ENCODE measurements around the gene STAG1. TPM values are rescaled to one million over a fixed set of nuclear protein-coding genes. Genes with fewer than 3 reads are reported as not detected.
A peak's percentile ranks its signal among the peaks of the same experiment; 100 is the strongest.
"Not testable (repeated sequence)": the region's sequence is repeated elsewhere in the genome, so short reads cannot be mapped to it uniquely, and the experiment has no call there.

Gene STAG1
- polyA plus RNA-seq, 1 donor from 2014 or later, result 20.8 TPM

DNA sequence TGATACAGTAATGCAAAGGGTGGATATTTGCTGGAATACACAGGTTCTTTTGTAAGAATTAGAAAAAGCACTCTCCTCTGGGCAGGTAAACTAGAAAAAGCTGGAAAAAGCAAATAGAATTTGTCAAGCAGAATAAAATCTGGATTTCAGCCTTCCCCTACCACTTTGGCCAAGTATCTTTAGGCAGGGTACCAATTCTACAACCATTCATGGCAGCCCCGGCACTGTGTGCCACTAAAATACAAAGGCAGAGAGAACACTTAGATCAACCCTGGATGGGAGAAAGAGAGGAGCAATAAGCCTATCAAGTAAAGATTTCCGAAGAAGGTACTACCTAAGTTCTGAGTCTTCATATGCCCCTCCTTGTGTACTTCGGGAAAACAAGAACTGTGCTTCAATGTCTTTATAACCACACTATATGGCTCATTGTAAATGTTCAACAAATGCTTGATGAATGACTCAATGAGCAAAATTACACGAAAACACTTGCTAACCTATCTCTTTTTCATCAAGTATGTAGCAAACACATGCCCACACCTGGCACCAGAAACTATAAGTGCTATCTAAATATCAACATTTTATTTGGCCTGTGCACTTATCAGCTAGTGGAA is 20.8 kb downstream of the STAG1 start:
- Mint-ChIP-seq H3K4me1 (peaks cover 51 to 58% (median 52%) of the 10 kb centered on the region in 3 donors), H3K9me3 (no peaks in the 10 kb centered on the region), H3K4me3 (peak overlapping the region in 1 of 4 donors; percentile 68), H3K27me3 (no peaks in the 10 kb centered on the region), H3K27ac (peak overlapping the region in 1 of 3 donors; percentile 18), H3K36me3 (no peaks in the 10 kb centered on the region)

DNA sequence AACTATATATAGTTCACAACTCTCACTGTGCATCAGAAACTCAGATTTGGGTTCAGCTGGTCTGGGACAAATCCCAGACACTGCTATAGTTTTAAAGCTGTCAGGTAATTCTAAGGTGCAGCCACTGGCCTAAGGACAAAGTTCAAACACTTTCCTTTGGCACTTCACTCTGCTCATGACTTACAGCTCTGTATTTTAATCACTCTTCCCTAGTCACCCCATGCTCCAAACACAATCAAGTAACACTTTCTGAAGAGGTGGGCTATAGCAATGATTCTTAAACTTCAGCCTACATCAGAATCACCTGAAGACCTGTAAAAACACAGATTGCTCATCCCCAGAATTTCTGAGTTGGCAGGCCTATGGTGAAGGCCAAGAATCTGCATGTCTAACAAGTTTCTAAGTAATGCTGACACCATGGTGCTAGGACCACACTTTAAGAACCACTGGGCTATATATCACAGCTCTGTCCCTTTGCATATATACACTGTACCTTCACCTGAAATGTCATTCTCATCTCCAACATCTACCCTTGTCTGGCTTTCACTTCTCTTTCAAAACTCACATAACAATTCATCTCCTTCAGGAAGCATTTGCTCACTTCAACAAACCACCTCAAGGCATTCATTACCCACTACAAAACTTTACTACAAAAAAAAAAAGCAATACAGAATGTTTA is 21.4 kb downstream of the STAG1 start:
- Mint-ChIP-seq H3K9me3 (no peaks in the 10 kb centered on the region), H3K27me3 (no peaks in the 10 kb centered on the region), H3K36me3 (no peaks in the 10 kb centered on the region), H3K4me3 (peak overlapping the region in 1 of 4 donors; percentile 10), H3K27ac (peak overlapping the region in 1 of 3 donors; percentile 18), H3K4me1 (peaks cover 56 to 63% (median 57%) of the 10 kb centered on the region in 3 donors)

DNA sequence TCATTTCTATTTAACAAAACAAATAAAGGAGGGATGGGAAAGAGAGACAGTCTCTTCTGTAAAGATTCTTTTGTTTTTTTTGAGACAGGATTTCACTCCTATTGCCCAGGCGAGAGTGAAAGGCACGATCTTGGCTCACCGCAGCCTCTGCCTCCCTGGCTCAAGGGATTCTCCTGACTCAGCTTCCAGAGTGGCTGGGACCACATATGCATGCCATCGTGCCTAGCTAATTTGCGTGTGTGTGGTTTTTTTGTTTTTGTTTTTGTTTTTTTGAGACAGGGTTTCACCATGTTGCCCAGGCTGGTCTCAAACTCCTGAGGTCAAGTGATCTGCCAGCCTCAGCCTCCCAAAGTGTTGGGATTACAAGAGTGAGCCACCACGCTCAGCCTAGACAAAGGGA is 23.3 kb downstream of the STAG1 start:
- H3K4me3 Mint-ChIP-seq, result peak overlapping the region in 1 of 4 donors; percentile 3
- peak overlapping the region in 1 of 3 donors; percentile 41 for H3K27ac Mint-ChIP-seq
- no peaks in the 10 kb centered on the region for H3K27me3 Mint-ChIP-seq
- no peaks in the 10 kb centered on the region for H3K36me3 Mint-ChIP-seq
- H3K4me1 Mint-ChIP-seq, result peaks cover 55 to 65% (median 59%) of the 10 kb centered on the region in 3 donors
- no peaks in the 10 kb centered on the region for H3K9me3 Mint-ChIP-seq

- Mint-ChIP-seq H3K4me3 (peak overlapping the region in 1 of 4 donors; percentile 3), H3K9me3 (no peaks in the 10 kb centered on the region), H3K27ac (peak overlapping the region in 1 of 3 donors; percentile 41), H3K27me3 (no peaks in the 10 kb centered on the region), H3K36me3 (no peaks in the 10 kb centered on the region), H3K4me1 (peaks cover 55 to 65% (median 59%) of the 10 kb centered on the region in 3 donors)
Observed at GRCh38 chr3:136728473-136728872, 23.7 kb downstream of the STAG1 start.

- Mint-ChIP-seq H3K9me3 (no peaks in the 10 kb centered on the region), H3K4me1 (peaks cover 37 to 49% (median 41%) of the 10 kb centered on the region in 3 donors), H3K4me3 (peak overlapping the region in 2 of 4 donors; percentile 24 to 29), H3K36me3 (peaks cover 2% of the 10 kb centered on the region), H3K27ac (no peak overlapping the region), H3K27me3 (no peaks in the 10 kb centered on the region)
Observed at GRCh38 chr3:136725468-136725867, 26.7 kb downstream of the STAG1 start.

- H3K4me1 Mint-ChIP-seq, result peaks cover 30 to 46% (median 41%) of the 10 kb centered on the region in 3 donors
- H3K27ac Mint-ChIP-seq, H3K4me3 Mint-ChIP-seq, H3K9me3 Mint-ChIP-seq, H3K36me3 Mint-ChIP-seq, H3K27me3 Mint-ChIP-seq: not testable (repeated sequence)
Observed at GRCh38 chr3:136722916-136723315, 29.3 kb downstream of the STAG1 start.

GRCh38 chr3:136722399-136722798 is 29.8 kb downstream of the STAG1 start:
- not testable (repeated sequence) for H3K9me3 Mint-ChIP-seq, H3K27ac Mint-ChIP-seq, H3K36me3 Mint-ChIP-seq, H3K27me3 Mint-ChIP-seq, H3K4me3 Mint-ChIP-seq
- H3K4me1 Mint-ChIP-seq, result peaks cover 31 to 43% (median 40%) of the 10 kb centered on the region in 3 donors

- Mint-ChIP-seq H3K27ac (no peak overlapping the region), H3K27me3 (no peaks in the 10 kb centered on the region), H3K4me1 (peaks cover 12 to 30% (median 24%) of the 10 kb centered on the region in 3 donors), H3K9me3 (no peaks in the 10 kb centered on the region), H3K4me3 (no peak overlapping the region), H3K36me3 (peaks cover 2% of the 10 kb centered on the region)
Observed at GRCh38 chr3:136720091-136720490, 32.1 kb downstream of the STAG1 start.

GRCh38 chr3:136716629-136717028 is 35.5 kb downstream of the STAG1 start:
- peaks cover 2% of the 10 kb centered on the region for H3K36me3 Mint-ChIP-seq
- no peaks in the 10 kb centered on the region for H3K27me3 Mint-ChIP-seq
- H3K4me3 Mint-ChIP-seq, result peak overlapping the region in 1 of 4 donors; percentile 35
- no peak overlapping the region for H3K27ac Mint-ChIP-seq
- H3K9me3 Mint-ChIP-seq, result no peaks in the 10 kb centered on the region
- peaks cover 9 to 25% (median 19%) of the 10 kb centered on the region in 3 donors for H3K4me1 Mint-ChIP-seq

DNA sequence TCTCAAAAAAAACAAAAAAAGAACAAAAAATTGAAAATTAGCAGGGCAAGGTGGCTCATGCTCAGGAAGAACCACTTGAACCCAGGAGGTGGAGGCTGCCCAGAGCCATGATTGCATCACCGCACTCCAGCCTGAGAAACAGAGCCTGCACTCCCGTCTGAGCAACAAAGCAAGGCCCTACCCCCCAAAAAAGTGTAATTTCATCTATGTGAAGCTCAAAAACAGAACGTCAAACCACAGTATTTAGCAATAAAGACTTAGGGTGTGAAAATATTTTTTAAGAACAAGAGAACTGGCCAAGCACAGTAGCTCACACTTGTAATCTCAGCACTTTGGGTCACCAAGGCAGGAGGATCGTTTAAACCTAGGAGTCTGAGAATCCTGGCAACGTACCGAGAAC is 38.2 kb downstream of the STAG1 start:
- no peak overlapping the region for H3K27ac Mint-ChIP-seq
- H3K4me1 Mint-ChIP-seq, result peaks cover 9 to 23% (median 12%) of the 10 kb centered on the region in 3 donors
- peaks cover 2% of the 10 kb centered on the region for H3K36me3 Mint-ChIP-seq
- no peaks in the 10 kb centered on the region for H3K9me3 Mint-ChIP-seq
- no peaks in the 10 kb centered on the region for H3K27me3 Mint-ChIP-seq
- peak overlapping the region in 1 of 4 donors; percentile 78 for H3K4me3 Mint-ChIP-seq

DNA sequence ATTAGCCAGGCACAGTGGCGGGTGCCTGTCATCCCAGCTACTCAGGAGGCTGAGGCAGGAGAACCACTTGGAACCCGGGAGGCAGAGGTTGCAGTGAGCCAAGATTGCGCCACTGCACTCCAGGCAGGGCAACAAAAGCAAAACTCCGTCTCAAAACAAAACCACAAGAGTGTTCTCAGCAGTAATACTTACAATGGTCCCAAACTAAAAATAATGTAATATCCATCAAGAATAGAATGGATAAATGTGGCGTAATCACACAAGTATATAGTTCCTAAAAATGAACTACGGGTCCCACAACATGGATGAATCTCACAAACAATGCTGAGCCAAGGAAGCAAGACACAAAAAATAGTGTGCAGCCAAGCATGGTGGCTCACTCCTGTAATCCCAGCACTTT is 39.2 kb downstream of the STAG1 start:
- H3K4me3 Mint-ChIP-seq, result peak overlapping the region in 1 of 4 donors; percentile 41

DNA sequence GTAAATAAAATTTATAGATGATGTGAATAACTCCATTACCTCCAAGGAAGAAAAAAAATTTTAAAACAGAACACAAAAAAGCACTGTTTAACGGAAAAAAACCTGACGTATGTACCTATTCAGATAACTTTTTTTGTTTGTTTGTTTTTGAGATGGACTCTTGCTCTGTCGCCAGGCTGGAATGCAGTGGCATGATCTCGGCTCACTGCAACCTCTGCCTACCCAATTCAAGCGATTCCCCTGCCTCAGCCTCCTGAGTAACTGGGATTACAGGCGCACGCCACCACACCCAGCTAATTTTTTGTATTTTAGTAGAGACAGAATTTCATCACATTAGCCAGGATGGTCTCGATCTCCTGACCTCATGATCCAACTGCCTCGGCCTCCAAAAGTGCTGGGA is 40.3 kb downstream of the STAG1 start:
- H3K36me3 Mint-ChIP-seq, H3K27me3 Mint-ChIP-seq, H3K4me3 Mint-ChIP-seq, H3K27ac Mint-ChIP-seq, H3K9me3 Mint-ChIP-seq: not testable (repeated sequence)
- H3K4me1 Mint-ChIP-seq, result peaks cover 6 to 19% (median 10%) of the 10 kb centered on the region in 3 donors

More for the DNA sequence above, 39.2 kb downstream of the STAG1 start:
- Mint-ChIP-seq H3K4me1 (peaks cover 8 to 22% (median 10%) of the 10 kb centered on the region in 3 donors), H3K36me3 (peaks cover 5% of the 10 kb centered on the region), H3K27me3 (no peaks in the 10 kb centered on the region), H3K27ac (peak overlapping the region in 1 of 3 donors; percentile 23), H3K9me3 (no peaks in the 10 kb centered on the region)

DNA sequence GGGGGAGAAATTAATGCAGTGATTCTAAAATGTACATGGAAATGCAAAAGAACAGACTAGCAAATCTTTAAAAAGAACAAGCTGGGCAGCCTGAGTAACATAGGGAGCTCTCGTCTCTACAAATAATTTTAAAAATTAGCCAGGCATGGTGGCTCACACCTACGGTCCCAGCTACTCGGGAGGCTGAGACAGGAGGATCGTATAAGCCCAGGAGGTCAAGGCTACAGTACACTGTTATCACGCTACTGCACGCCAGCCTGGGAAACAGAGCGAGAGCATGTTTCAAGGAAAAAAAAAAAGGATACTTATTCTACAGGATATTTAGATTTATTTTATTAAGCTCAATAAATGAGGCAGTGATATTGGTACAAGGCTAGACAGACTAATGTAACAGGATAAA is 40.9 kb downstream of the STAG1 start:
- Mint-ChIP-seq H3K36me3 (peaks cover 9% of the 10 kb centered on the region), H3K4me3 (no peak overlapping the region), H3K27ac (no peak overlapping the region), H3K27me3 (no peaks in the 10 kb centered on the region), H3K4me1 (peaks cover 8 to 14% (median 10%) of the 10 kb centered on the region in 3 donors), H3K9me3 (peaks cover 0 to 10% (median 0%) of the 10 kb centered on the region in 3 donors)

GRCh38 chr3:136709775-136710174 is 42.4 kb downstream of the STAG1 start:
- H3K9me3 Mint-ChIP-seq, H3K27ac Mint-ChIP-seq, H3K4me3 Mint-ChIP-seq, H3K27me3 Mint-ChIP-seq, H3K36me3 Mint-ChIP-seq: not testable (repeated sequence)
- peaks cover 16 to 21% (median 19%) of the 10 kb centered on the region in 3 donors for H3K4me1 Mint-ChIP-seq

DNA sequence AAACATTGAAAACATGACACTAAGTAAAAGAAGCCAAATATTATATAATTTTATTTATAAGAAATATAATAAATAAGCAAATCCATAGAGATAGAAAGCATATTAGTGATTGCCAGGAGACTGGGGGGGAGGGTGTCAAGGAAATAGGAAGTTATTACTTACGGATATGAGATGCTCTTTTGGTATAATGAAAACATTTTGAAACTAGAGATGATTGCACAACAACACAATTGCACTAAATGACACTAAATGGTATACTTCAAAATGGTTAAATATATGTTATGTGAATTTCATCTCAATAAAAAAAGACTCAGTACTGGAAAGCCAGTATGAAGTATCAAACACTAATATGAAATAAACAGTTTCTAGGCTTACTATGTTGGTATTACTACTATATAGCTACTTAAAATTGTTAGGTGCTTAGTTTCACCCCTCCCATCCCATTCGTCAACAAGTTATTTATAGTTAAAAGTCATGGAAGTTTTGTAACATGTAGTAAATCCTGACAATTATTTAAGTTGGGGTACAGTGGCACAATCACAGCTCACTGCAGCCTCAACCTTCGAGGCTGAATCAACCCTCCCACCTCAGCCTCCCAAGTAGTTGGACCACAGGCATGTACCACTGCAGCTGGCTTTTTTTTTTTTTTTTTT is 43.7 kb downstream of the STAG1 start:
- H3K27ac Mint-ChIP-seq, result no peak overlapping the region
- H3K4me1 Mint-ChIP-seq, result peaks cover 17 to 21% (median 19%) of the 10 kb centered on the region in 3 donors
- no peak overlapping the region for H3K4me3 Mint-ChIP-seq
- peaks cover 9% of the 10 kb centered on the region for H3K36me3 Mint-ChIP-seq
- H3K27me3 Mint-ChIP-seq, result no peaks in the 10 kb centered on the region
- peaks cover 0 to 10% (median 0%) of the 10 kb centered on the region in 3 donors for H3K9me3 Mint-ChIP-seq

All from IgD-negative memory B cell (primary cell).